AG04449 (cell line): ENCODE data around the gene AP2B1.

ENCODE experiments used
- CTCF ChIA-PET: fragments of 350-600 bp; formaldehyde crosslinking; extraction: SDS; loops from one replicate; lab custom pipeline; 2021; ENCODE audit warnings: antibody characterized with exemption; lab: Yijun Ruan, JAX
- POLR2A ChIA-PET: fragments of 400-600, 350-600 bp; formaldehyde crosslinking; extraction: SDS; loops from one replicate; lab custom pipeline; 2020; ENCODE audit warnings: antibody characterized with exemption, inconsistent platforms; lab: Yijun Ruan, JAX
- DNase-seq: peaks from one replicate; pipeline ENCODE4 v3.0.0-alpha.2; 2010; ENCODE audit warnings: low read depth, low spot score
- H3K4me3 ChIP-seq: 2 replicates; pipeline ENCODE4 v1.5.1; 2011; ENCODE audit warnings: low read depth, mild to moderate bottlenecking, control low read depth, low read length
- CTCF ChIP-seq: IDR thresholded peaks from one replicate; pipeline ENCODE4 v1.5.1; 2011; ENCODE audit warnings: mild to moderate bottlenecking, moderate library complexity, low read length, control low read depth, inconsistent platforms; ENCODE audit not compliant: insufficient read depth; ENCODE audit errors: missing control alignments

The AP2B1 gene

GRCh38 chr17:35683591-35683990 is 96.5 kb downstream of the AP2B1 start:
- CTCF ChIA-PET: interaction anchor here (1.0 to 1.7 kb wide), 5 partner anchors 8 to 70 kb away, joined by 3 to 7 read pairs (median 6); no protein-coding TSS in a partner anchor

GRCh38 chr17:35684055-35684802 is 97.1 kb downstream of the AP2B1 start:
- peak; percentile 41 for DNase-seq
- ChIA-PET CTCF (interaction anchor here (1.0 to 1.7 kb wide), 5 partner anchors 8 to 71 kb away, joined by 3 to 7 read pairs (median 6); no protein-coding TSS in a partner anchor), POLR2A (no interaction called here)
- no peak overlapping the region for H3K4me3 ChIP-seq
- TF ChIP-seq CTCF: no peak

More at GRCh38 chr17:35683591-35683990, 96.5 kb downstream of the AP2B1 start:
- TF ChIP-seq CTCF: no peak
- no peak for DNase-seq
- POLR2A ChIA-PET: no interaction called here
- no peak overlapping the region for H3K4me3 ChIP-seq

- CTCF ChIA-PET: interaction anchor here (0.8 kb wide), 2 partner anchors 9 to 55 kb away, joined by 3 read pairs; no protein-coding TSS in a partner anchor
- H3K4me3 ChIP-seq: no peak overlapping the region
- DNase-seq: no peak
- POLR2A ChIA-PET: no interaction called here
- TF ChIP-seq CTCF: no peak
Measured at GRCh38 chr17:35692512-35693210, 105.5 kb downstream of the AP2B1 start.

GRCh38 chr17:35693662-35694061 is 106.5 kb downstream of the AP2B1 start:
- no peak overlapping the region for H3K4me3 ChIP-seq
- no peak for TF ChIP-seq CTCF
- ChIA-PET CTCF (interaction anchor here (2.2 kb wide), 1 partner anchor 54 kb away, joined by 5 read pairs; no protein-coding TSS in a partner anchor), POLR2A (no interaction called here)
- no peak for DNase-seq

GRCh38 chr17:35694906-35695305 is 107.8 kb downstream of the AP2B1 start:
- ChIA-PET POLR2A (no interaction called here), CTCF (interaction anchor here (1.2 to 2.2 kb wide), 3 partner anchors 14 to 81 kb away, joined by 3 to 5 read pairs (median 5); no protein-coding TSS in a partner anchor)
- DNase-seq: no peak
- no peak for TF ChIP-seq CTCF
- no peak overlapping the region for H3K4me3 ChIP-seq

GRCh38 chr17:35695613-35696012 is 108.5 kb downstream of the AP2B1 start:
- POLR2A ChIA-PET: interaction anchor here (1.0 kb wide), 1 partner anchor 10 kb away, joined by 3 read pairs; no protein-coding TSS in a partner anchor
- DNase-seq: no peak
- CTCF ChIA-PET: interaction anchor here (1.2 to 2.2 kb wide), 2 partner anchors 14 to 52 kb away, joined by 5 read pairs; no protein-coding TSS in a partner anchor
- H3K4me3 ChIP-seq: no peak overlapping the region
- TF ChIP-seq CTCF: no peak
